Natural killer cell (primary cell): ENCODE results near the gene ADAMTS20. TPM values are rescaled to one million over a fixed set of nuclear protein-coding genes. Genes with fewer than 3 reads are reported as not detected.

ENCODE experiments used
- ATAC-seq, 3 donors: fragments of 150-1000 bp in 2 of 3; fragments of 200-7000 bp in 1 of 3; cut with Tn5 transposase; 1 replicate in 1 of 3; 2 replicates in 2 of 3; pipeline ENCODE4 v1.10.0; 2021; ENCODE audit warnings: mild to moderate bottlenecking in 2 of 3, moderate library complexity in 2 of 3
- DNase-seq, 2 donors: peaks; one replicate each; pipeline versions ENCODE4 v3.0.0 to v3.0.0-alpha.2; 2013 to 2021; ENCODE audit warnings: mixed read lengths in 1 of 2
- H3K27ac ChIP-seq: one replicate; pipeline ENCODE4 v1.5.1; 2013; ENCODE audit warnings: mild to moderate bottlenecking, low read length
- H3K27me3 ChIP-seq: one replicate; pipeline ENCODE4 v1.6.1; 2013; ENCODE audit warnings: low read length; ENCODE audit not compliant: control insufficient read depth, insufficient read depth
- H3K36me3 ChIP-seq: one replicate; pipeline ENCODE4 v1.6.1; 2013; ENCODE audit warnings: low read length; ENCODE audit not compliant: control insufficient read depth, insufficient read depth
- H3K4me1 ChIP-seq: one replicate; pipeline ENCODE4 v1.6.1; 2013; ENCODE audit warnings: low read length; ENCODE audit not compliant: control insufficient read depth, insufficient read depth
- H3K4me3 ChIP-seq: one replicate; pipeline ENCODE4 v1.5.1; 2013; ENCODE audit warnings: low read length
- H3K9me3 ChIP-seq: one replicate; pipeline ENCODE4 v1.6.1; 2013; ENCODE audit warnings: low read length; ENCODE audit not compliant: control insufficient read depth, insufficient read depth
- H3K27ac Mint-ChIP-seq, 2 donors: one replicate each; pipeline ENCODE4 v1.8.0; 2022; ENCODE audit warnings: mild to moderate bottlenecking in 2 of 2, mixed read lengths in 2 of 2, moderate library complexity in 1 of 2
- H3K27me3 Mint-ChIP-seq, 2 donors: one replicate each; pipeline ENCODE4 v1.8.0; 2022; ENCODE audit warnings: low read depth in 2 of 2, mixed read lengths in 2 of 2
- H3K36me3 Mint-ChIP-seq: one replicate; pipeline ENCODE4 v1.8.0; 2022; ENCODE audit warnings: mixed read lengths
- H3K4me1 Mint-ChIP-seq, 2 donors: one replicate each; pipeline ENCODE4 v1.8.0; 2022; ENCODE audit warnings: mixed read lengths in 2 of 2
- H3K4me3 Mint-ChIP-seq: one replicate; pipeline ENCODE4 v1.8.0; 2022; ENCODE audit warnings: mild to moderate bottlenecking, moderate library complexity, mixed read lengths
- H3K9me3 Mint-ChIP-seq, 2 donors: one replicate each; pipeline ENCODE4 v1.8.0; 2022; ENCODE audit warnings: mixed read lengths in 2 of 2
- WGBS: methylation state at CpG from one replicate; pipeline ENCODE4 v1.1.7; 2013; ENCODE audit warnings: missing lambda C conversion rate; ENCODE audit not compliant: insufficient coverage; 5-methylcytosine and 5-hydroxymethylcytosine counted together
- intact Hi-C: fragments of 100-400 bp; cut with micrococcal nuclease; formaldehyde crosslinking; loops from one replicate; pipeline ENCODE4 v1.14.2; 2022
- total RNA-seq, 4 donors: library from RNA; stranded (reverse); fragments of 120-200 nt in 1 of 4; gene quantifications; one replicate each; pipeline versions ENCODE4 v1.2.3 to v1.2.4, GENCODE V29; 2013 to 2022
- TF ChIP-seq, protein P1 (sequence below): fragments of 200-600 bp; IDR thresholded peaks from one replicate; pipeline ENCODE4 v1.8.0; 2022; ENCODE audit warnings: antibody characterized with exemption

ADAMTS20 gene
- total RNA-seq, 3 donors from 2014 or later (not counting 1 experiment from before 2014, with no cell fraction given) = not detected

DNA sequence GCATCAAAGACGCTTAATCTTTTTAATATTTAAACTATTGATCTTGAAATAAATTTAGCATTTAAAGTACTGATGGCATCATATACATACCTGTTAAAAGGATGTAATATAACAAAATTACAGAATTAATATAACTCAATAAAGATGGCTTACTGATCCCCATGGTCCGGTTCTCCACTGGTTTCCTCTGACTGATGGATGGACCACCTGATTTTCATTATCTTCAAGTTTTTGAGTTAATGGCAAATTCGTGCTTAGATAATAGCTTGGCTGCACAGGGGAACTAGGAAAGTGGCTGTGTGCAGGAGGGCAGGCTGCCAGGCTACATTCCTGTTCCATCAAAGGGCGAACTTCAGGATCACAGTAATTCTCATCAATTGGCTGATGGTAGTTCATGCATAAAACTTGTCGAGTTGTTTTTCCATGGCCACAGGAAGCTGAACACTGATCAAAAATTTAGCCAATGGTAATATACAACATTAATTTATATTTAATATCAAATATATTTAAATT, 123.9 kb downstream of the ADAMTS20 start:
- Histone ChIP-seq H3K27ac (no peak overlapping the region), H3K36me3 (no peaks in the 10 kb centered on the region), H3K4me1 (no peaks in the 10 kb centered on the region), H3K4me3 (no peak overlapping the region), H3K9me3 (no peaks in the 10 kb centered on the region), H3K27me3 (no peaks in the 10 kb centered on the region)
- Mint-ChIP-seq H3K9me3 (no peaks in the 10 kb centered on the region), H3K36me3 (no peaks in the 10 kb centered on the region), H3K27me3 (no peaks in the 10 kb centered on the region), H3K4me1 (no peaks in the 10 kb centered on the region), H3K4me3 (no peak overlapping the region), H3K27ac (no peak overlapping the region)
- no peak for DNase-seq
- TF ChIP-seq, protein P1, sequence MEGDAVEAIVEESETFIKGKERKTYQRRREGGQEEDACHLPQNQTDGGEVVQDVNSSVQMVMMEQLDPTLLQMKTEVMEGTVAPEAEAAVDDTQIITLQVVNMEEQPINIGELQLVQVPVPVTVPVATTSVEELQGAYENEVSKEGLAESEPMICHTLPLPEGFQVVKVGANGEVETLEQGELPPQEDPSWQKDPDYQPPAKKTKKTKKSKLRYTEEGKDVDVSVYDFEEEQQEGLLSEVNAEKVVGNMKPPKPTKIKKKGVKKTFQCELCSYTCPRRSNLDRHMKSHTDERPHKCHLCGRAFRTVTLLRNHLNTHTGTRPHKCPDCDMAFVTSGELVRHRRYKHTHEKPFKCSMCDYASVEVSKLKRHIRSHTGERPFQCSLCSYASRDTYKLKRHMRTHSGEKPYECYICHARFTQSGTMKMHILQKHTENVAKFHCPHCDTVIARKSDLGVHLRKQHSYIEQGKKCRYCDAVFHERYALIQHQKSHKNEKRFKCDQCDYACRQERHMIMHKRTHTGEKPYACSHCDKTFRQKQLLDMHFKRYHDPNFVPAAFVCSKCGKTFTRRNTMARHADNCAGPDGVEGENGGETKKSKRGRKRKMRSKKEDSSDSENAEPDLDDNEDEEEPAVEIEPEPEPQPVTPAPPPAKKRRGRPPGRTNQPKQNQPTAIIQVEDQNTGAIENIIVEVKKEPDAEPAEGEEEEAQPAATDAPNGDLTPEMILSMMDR = no peak
- intact Hi-C loops = no loop called here
- no peak for ATAC-seq
- WGBS = 75% methylated on average over 4 of the region's 5 CpGs

DNA sequence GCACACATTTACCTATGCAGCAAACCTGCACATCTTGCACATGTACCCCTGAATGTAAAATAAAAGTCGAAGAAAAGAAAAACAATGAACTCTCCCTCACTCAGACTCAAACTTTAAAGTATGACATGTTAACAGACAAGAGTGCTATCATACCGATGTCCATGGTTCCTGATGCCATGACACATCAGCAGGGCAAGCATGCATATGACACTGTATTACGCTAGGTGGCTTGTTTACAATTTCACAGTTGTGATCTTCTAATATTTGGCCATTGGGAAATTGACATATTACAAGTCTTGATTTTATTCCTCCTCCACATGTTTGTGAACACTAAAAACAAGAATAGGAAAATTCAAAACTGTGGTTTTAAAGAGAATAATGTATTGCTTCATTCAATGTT, 126.6 kb downstream of the ADAMTS20 start:
- ATAC-seq = no peak
- Histone ChIP-seq H3K9me3 (no peaks in the 10 kb centered on the region), H3K4me1 (no peaks in the 10 kb centered on the region), H3K4me3 (no peak overlapping the region), H3K27ac (no peak overlapping the region), H3K27me3 (no peaks in the 10 kb centered on the region), H3K36me3 (no peaks in the 10 kb centered on the region)
- 89% methylated on average over 3 of the region's 3 CpGs for WGBS
- TF ChIP-seq, protein P1 = no peak
- Mint-ChIP-seq H3K27ac (no peak overlapping the region), H3K4me1 (no peaks in the 10 kb centered on the region), H3K4me3 (no peak overlapping the region), H3K9me3 (no peaks in the 10 kb centered on the region), H3K27me3 (no peaks in the 10 kb centered on the region), H3K36me3 (no peaks in the 10 kb centered on the region)
- intact Hi-C loops = no loop called here
- no peak for DNase-seq

DNA sequence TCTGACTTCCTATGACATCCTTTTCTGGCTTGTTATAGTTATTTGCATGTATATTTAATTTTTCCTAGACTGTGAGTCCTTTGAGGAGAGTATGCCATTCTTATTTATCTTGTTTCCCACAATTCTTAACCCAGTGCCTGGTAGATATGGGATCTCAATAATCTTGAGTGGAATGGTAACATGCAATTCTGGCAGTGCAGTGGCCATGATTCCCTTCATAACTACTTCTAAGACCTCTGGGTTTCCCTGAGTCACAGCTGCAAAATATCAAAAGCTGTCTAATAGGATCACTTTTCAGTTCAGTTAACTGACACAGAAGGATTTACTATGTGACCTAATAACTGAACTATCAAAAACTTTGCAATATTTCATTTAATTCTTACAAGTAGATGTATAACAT, 135.0 kb downstream of the ADAMTS20 start:
- Histone ChIP-seq H3K9me3 (no peaks in the 10 kb centered on the region), H3K27me3 (no peaks in the 10 kb centered on the region), H3K27ac (no peak overlapping the region), H3K4me3 (no peak overlapping the region), H3K4me1 (no peaks in the 10 kb centered on the region), H3K36me3 (no peaks in the 10 kb centered on the region)
- Mint-ChIP-seq H3K4me3 (no peak overlapping the region), H3K36me3 (no peaks in the 10 kb centered on the region), H3K4me1 (no peaks in the 10 kb centered on the region), H3K27ac (no peak overlapping the region), H3K27me3 (no peaks in the 10 kb centered on the region), H3K9me3 (peaks cover 6 to 9% of the 10 kb centered on the region in 2 donors)
- TF ChIP-seq, protein P1 = no peak
- DNase-seq = no peak
- intact Hi-C loops = no loop called here
- ATAC-seq = no peak
